Activated naive CD8-positive, alpha-beta T cell treated with anti-CD3 and anti-CD28 coated beads for 36 hours (primary cell): Measurements from ENCODE around the gene SCAANT1. TPM values are rescaled to one million over a fixed set of nuclear protein-coding genes. Genes with fewer than 3 reads are reported as not detected.

ENCODE experiments used
- DNase-seq: peaks from one replicate; pipeline ENCODE4 v3.0.0; 2021
- H3K27ac Mint-ChIP-seq: one replicate; pipeline ENCODE4 v1.8.0; 2022; ENCODE audit warnings: mild to moderate bottlenecking, moderate library complexity, mixed read lengths
- H3K27me3 Mint-ChIP-seq: one replicate; pipeline ENCODE4 v1.8.0; 2022; ENCODE audit warnings: mild to moderate bottlenecking, mixed read lengths
- H3K36me3 Mint-ChIP-seq: one replicate; pipeline ENCODE4 v1.8.0; 2021; ENCODE audit warnings: mild to moderate bottlenecking, mixed read lengths
- H3K4me1 Mint-ChIP-seq: one replicate; pipeline ENCODE4 v1.8.0; 2021; ENCODE audit warnings: mixed read lengths
- H3K4me3 Mint-ChIP-seq: one replicate; pipeline ENCODE4 v1.8.0; 2022; ENCODE audit warnings: mild to moderate bottlenecking, moderate library complexity, mixed read lengths
- H3K9me3 Mint-ChIP-seq: one replicate; pipeline ENCODE4 v1.8.0; 2022; ENCODE audit warnings: mixed read lengths
- total RNA-seq, 2 experiments: library from RNA; stranded (reverse); gene quantifications; one replicate each; pipeline ENCODE4 v1.2.3, GENCODE V29; 2021

Gene SCAANT1
- total RNA-seq, 2 experiments from 2014 or later, result not detected

DNA sequence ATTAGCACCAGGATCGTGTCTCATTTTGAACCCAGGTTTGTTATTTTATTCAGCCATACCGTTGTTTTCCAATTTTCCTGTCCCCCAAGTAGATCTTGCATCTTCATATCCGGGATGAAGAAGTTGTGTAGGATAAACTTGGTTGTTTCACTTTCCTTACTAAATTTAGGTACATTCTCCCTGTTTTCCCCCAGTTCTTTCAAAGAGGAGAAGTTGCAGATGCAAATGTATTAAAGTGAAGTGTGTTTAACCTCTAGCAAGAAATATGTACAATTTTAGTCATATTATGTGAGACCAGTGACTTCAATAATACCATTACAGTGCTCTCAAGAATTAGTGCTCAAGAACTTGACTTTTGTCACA is 47.2 kb downstream of the SCAANT1 start:
- peak overlapping the region; percentile 91 for H3K4me3 Mint-ChIP-seq
- no peak for DNase-seq
- H3K36me3 Mint-ChIP-seq, result peaks cover 35% of the 10 kb centered on the region
- H3K27ac Mint-ChIP-seq, result peak overlapping the region; percentile 88
- no peaks in the 10 kb centered on the region for H3K27me3 Mint-ChIP-seq
- H3K9me3 Mint-ChIP-seq, result no peaks in the 10 kb centered on the region
- H3K4me1 Mint-ChIP-seq, result peaks cover 56% of the 10 kb centered on the region

DNA sequence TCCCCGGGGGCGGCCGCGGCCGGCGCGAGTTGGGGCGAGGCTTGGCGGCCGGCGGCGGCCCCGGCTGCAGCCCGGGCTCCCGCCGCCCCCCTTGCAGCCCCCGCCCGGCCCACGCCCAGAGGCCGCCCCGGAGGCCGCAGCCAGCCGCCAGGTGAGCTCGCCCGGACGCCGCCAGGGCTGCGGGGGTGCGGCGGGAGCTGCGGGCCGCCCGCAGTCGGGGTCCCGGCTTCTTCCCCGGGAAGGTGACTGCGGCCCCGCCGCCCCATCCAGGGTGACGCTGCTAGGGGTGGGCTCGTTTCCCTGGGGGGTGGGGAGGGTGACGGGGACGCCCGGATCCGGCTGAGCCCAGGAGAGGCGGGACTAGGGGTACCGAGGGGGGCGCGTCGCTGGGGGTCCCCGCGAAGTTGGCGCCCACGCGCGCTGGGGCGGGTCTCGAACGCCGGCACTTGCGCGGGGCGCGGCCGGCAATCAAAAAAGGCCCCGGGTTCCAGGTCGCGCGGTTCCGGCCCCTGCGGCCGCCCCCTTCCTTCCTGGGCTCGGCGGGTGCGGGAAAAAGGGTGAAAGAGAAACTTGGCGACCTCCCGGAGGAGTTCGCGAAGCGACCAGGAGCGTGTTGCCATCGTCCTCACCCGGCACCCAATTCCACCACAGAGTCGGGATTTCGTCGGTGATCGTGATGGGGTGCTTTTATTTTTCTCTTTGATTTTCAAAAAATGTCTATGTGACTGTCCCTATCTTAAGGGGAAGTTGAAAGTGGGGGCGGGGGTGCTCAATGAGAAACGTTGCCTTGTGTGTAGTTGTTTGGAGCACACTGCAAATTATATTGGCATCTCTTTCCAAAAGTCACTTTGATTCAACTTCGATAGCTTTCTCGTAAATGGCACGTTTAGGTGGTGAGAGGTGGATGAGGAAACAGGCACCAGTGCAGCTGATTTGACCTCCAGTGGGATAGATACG is 47.9 kb downstream of the SCAANT1 start:
- Mint-ChIP-seq H3K4me1 (peaks cover 56% of the 10 kb centered on the region), H3K27me3 (no peaks in the 10 kb centered on the region), H3K4me3 (peak overlapping the region; percentile 91), H3K27ac (peak overlapping the region; percentile 88), H3K9me3 (no peaks in the 10 kb centered on the region), H3K36me3 (peaks cover 35% of the 10 kb centered on the region)
- peak; percentile 62 for DNase-seq

DNA sequence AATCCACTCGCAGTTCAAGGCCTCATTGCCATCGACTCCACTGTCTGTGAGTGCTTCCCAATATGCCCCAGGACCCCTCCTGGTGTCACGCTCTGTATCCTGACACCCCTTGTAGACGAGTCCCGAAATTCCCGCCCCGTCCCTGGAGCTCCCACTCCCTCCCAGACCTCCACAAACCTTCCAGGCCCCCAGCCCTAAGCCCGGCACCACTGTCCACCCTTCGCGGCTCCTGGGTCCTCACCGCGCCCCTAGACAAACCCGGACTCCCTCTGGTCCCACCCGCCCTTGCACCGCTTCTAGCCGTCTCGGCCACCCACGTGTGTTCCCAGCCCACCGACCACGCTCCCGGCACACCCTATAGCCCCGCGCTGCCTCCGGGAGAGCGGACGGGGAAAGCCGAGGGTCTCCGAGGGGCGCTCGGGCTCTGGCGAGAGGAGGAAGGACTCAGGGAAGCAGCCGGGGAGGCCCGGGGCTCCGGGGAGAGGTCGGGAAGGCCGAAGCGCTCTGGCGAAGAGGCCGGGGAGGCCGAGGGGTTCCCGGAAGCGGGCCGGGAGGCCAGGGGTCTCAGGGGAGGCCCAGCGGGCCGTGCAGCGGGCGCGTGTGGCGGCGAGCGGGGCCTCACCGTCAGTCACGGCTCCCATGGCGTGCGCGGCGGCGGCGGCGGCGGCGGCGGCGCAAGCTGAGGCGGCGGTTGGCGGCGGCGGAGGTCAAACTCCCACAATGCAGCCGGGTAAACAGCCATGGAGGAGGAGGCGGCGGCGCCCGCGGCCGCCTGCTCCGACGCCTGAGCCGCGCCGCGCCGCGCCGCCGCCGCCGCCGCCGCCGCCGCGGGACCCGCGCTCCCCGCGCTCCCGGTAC is 48.8 kb downstream of the SCAANT1 start, which contains the start of the genes ATXN7 and THOC7:
ATXN7 (plus strand) TSS at position 718 of the 858 bp plus-strand sequence. CDS start 48,732 bp downstream, outside the sequence.
THOC7 (minus strand) TSS at position 656 of the 858 bp plus-strand sequence; CDS start at position 641, 15 bp downstream.
- Mint-ChIP-seq H3K27ac (peak within 1 kb of the TSS; percentile 97), H3K27me3 (no peaks in the 10 kb centered on the region), H3K9me3 (no peaks in the 10 kb centered on the region), H3K36me3 (peaks cover 35% of the 10 kb centered on the region), H3K4me3 (peak within 1 kb of the TSS; percentile 91), H3K4me1 (peaks cover 56% of the 10 kb centered on the region)
- DNase-seq, result peak; percentile 71

DNA sequence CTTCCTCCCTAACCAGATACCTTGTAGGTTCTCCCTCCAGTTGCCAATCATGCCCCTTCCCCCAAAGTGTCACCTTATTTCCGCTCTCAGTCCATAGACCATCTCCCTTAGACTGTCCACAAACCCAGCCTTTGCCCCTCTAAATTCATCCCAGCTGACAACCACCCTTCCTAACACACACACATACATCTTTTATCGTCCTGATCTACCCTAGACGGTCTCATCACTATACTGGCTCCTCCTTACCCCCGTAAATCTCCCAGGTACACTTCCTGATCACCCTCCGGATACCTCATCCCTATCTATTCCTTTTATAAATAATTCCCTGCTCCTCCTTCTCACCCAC is 49.4 kb downstream of the SCAANT1 start:
- Mint-ChIP-seq H3K27me3 (no peaks in the 10 kb centered on the region), H3K27ac (peak overlapping the region; percentile 97), H3K4me3 (peak overlapping the region; percentile 77), H3K9me3 (no peaks in the 10 kb centered on the region), H3K36me3 (peaks cover 31% of the 10 kb centered on the region), H3K4me1 (peaks cover 53% of the 10 kb centered on the region)
- DNase-seq, result no peak

Other genes with a start within 250 kb of the SCAANT1 start
- not detected for gene C3orf49, start 93.1 kb downstream of the SCAANT1 start, total RNA-seq
- 10 to 100 TPM; 85.4 to 92.7 TPM for gene THOC7, start 48.6 kb downstream of the SCAANT1 start, total RNA-seq
- gene ATXN7, start 48.5 kb downstream of the SCAANT1 start, total RNA-seq, result 10 to 100 TPM; 26.5 to 28.6 TPM
- 100 to 1,000 TPM; 130 to 132 TPM for gene PSMD6, start 111.1 kb upstream of the SCAANT1 start, total RNA-seq